Prostate gland (tissue), 2 donors: Measurements from ENCODE around the gene ATP7B. TPM values are rescaled to one million over a fixed set of nuclear protein-coding genes. Genes with fewer than 3 reads are reported as not detected.

ENCODE experiments used
- DNase-seq: peaks from one replicate; pipeline ENCODE4 v3.0.0-alpha.2; 2019; ENCODE audit warnings: low spot score
- H3K27ac ChIP-seq, 2 donors: fragments of 200-600 bp; sonication (generic); 2 replicates each; pipeline ENCODE4 v1.5.1; 2017 to 2019
- H3K27me3 ChIP-seq: fragments of 200-600 bp; sonication (generic); replicated peaks from 2 replicates; pipeline ENCODE4 v1.5.1; 2019; ENCODE audit not compliant: insufficient read depth
- H3K36me3 ChIP-seq, 2 donors: fragments of 200-600 bp; sonication (generic); 1 replicate in 1 of 2; 2 replicates in 1 of 2; pipeline versions ENCODE4 v1.5.1 to v1.8.1; 2017 to 2019
- H3K4me1 ChIP-seq: fragments of 200-600 bp; sonication (generic); replicated peaks from 2 replicates; pipeline ENCODE4 v1.5.1; 2019
- H3K4me3 ChIP-seq, 2 donors: fragments of 200-600 bp; sonication (generic); 2 replicates each; pipeline ENCODE4 v1.5.1; 2017 to 2019
- H3K9me3 ChIP-seq: fragments of 200-600 bp; sonication (generic); 2 replicates; pipeline ENCODE4 v1.5.1; 2017
- CTCF ChIP-seq, 4 experiments: fragments of 200-600 bp in 2 of 4; fragments of 450-650 bp in 2 of 4; sonication (generic) in 2 of 4; IDR thresholded peaks; 1 replicate in 3 of 4; 2 replicates in 1 of 4; pipeline ENCODE4 v1.5.1; 2016 to 2019; ENCODE audit warnings: antibody characterized with exemption in 4 of 4, mild to moderate bottlenecking in 2 of 4, moderate library complexity in 2 of 4
- POLR2A ChIP-seq: fragments of 450-650 bp; IDR thresholded peaks from one replicate; pipeline ENCODE4 v1.6.1; 2016; ENCODE audit warnings: antibody characterized with exemption, mild to moderate bottlenecking
- POLR2AphosphoS5 ChIP-seq: sonication (generic); formaldehyde crosslinking; IDR thresholded peaks from one replicate; pipeline ENCODE4 v1.6.1; 2017; ENCODE audit warnings: antibody characterized with exemption
- WGBS: methylation state at CpG from one replicate; pipeline ENCODE4 v1.1.5; 2018; 5-methylcytosine and 5-hydroxymethylcytosine counted together
- intact Hi-C: fragments of 100-400 bp; cut with DNase I; formaldehyde crosslinking; loops from one replicate; pipeline ENCODE4 v1.14.2; 2022
- total RNA-seq, 2 donors: library from RNA; depleted of rRNA; stranded (reverse); fragments of >200 nt; gene quantifications; one replicate each; pipeline ENCODE4 v1.1.0, GENCODE V29; 2016

Gene ATP7B
- total RNA-seq, 2 donors from 2014 or later: 6.2 to 8.2 TPM

- Histone ChIP-seq H3K4me1 (no peaks in the 10 kb centered on the region), H3K27me3 (no peaks in the 10 kb centered on the region), H3K4me3 (no peak overlapping the region), H3K9me3 (no peaks in the 10 kb centered on the region), H3K27ac (no peak overlapping the region), H3K36me3 (no peaks in the 10 kb centered on the region)
- 92% methylated on average over 14 of the region's 19 CpGs for WGBS
- TF ChIP-seq CTCF (IDR thresholded peaks at IDR 0.05) (no peak), POLR2A (no peak), POLR2AphosphoS5 (no peak)
- intact Hi-C loops: no loop called here
- DNase-seq: no peak
Observed at GRCh38 chr13:51934461-51935087, 76.7 kb downstream of the ATP7B start.

- 84% methylated on average over 14 of the region's 14 CpGs for WGBS
- intact Hi-C loops: no loop called here
- H3K27me3 ChIP-seq: no peaks in the 10 kb centered on the region
- H3K36me3 ChIP-seq: no peaks in the 10 kb centered on the region
- no peaks in the 10 kb centered on the region for H3K4me1 ChIP-seq
- no peak for TF ChIP-seq POLR2AphosphoS5
- no peak for TF ChIP-seq POLR2A
- TF ChIP-seq CTCF (IDR thresholded peaks at IDR 0.05): no peak
- no peaks in the 10 kb centered on the region for H3K9me3 ChIP-seq
- no peak for DNase-seq
- H3K4me3 ChIP-seq: no peak overlapping the region
- no peak overlapping the region for H3K27ac ChIP-seq
Observed at GRCh38 chr13:51933466-51934058, 77.7 kb downstream of the ATP7B start.

GRCh38 chr13:51932231-51932630 lies 79.0 kb downstream of the ATP7B start:
- DNase-seq: no peak
- intact Hi-C loops: no loop called here
- no peaks in the 10 kb centered on the region for H3K36me3 ChIP-seq
- H3K4me1 ChIP-seq: no peaks in the 10 kb centered on the region
- H3K27ac ChIP-seq: no peak overlapping the region
- H3K27me3 ChIP-seq: no peaks in the 10 kb centered on the region
- H3K9me3 ChIP-seq: no peaks in the 10 kb centered on the region
- TF ChIP-seq CTCF (IDR thresholded peaks at IDR 0.05) (no peak), POLR2A (no peak)
- no peak overlapping the region for H3K4me3 ChIP-seq
- 82% methylated on average over 9 of the region's 9 CpGs for WGBS

- no peak for TF ChIP-seq POLR2AphosphoS5
- no peak for TF ChIP-seq POLR2A
- no peak for TF ChIP-seq CTCF (IDR thresholded peaks at IDR 0.05)
- Histone ChIP-seq H3K4me3 (no peak overlapping the region), H3K27ac (no peak overlapping the region), H3K4me1 (no peaks in the 10 kb centered on the region), H3K36me3 (no peaks in the 10 kb centered on the region), H3K27me3 (no peaks in the 10 kb centered on the region), H3K9me3 (no peaks in the 10 kb centered on the region)
- DNase-seq: no peak
- 94% methylated on average over 6 of the region's 6 CpGs for WGBS
- intact Hi-C loops: no loop called here
Observed at GRCh38 chr13:51931606-51932005, 79.6 kb downstream of the ATP7B start.

- Histone ChIP-seq H3K4me1 (no peaks in the 10 kb centered on the region), H3K36me3 (no peaks in the 10 kb centered on the region), H3K27ac (no peak overlapping the region), H3K4me3 (no peak overlapping the region), H3K27me3 (no peaks in the 10 kb centered on the region), H3K9me3 (no peaks in the 10 kb centered on the region)
- intact Hi-C loops: no loop called here
- 84% methylated on average over 5 of the region's 5 CpGs for WGBS
- TF ChIP-seq CTCF (IDR thresholded peaks at IDR 0.05) (no peak), POLR2AphosphoS5 (no peak), POLR2A (no peak)
- DNase-seq: no peak
Observed at GRCh38 chr13:51929699-51930098, 81.6 kb downstream of the ATP7B start.
